ENCODE data around the gene ZNF568.

Gene ZNF568

DNA sequence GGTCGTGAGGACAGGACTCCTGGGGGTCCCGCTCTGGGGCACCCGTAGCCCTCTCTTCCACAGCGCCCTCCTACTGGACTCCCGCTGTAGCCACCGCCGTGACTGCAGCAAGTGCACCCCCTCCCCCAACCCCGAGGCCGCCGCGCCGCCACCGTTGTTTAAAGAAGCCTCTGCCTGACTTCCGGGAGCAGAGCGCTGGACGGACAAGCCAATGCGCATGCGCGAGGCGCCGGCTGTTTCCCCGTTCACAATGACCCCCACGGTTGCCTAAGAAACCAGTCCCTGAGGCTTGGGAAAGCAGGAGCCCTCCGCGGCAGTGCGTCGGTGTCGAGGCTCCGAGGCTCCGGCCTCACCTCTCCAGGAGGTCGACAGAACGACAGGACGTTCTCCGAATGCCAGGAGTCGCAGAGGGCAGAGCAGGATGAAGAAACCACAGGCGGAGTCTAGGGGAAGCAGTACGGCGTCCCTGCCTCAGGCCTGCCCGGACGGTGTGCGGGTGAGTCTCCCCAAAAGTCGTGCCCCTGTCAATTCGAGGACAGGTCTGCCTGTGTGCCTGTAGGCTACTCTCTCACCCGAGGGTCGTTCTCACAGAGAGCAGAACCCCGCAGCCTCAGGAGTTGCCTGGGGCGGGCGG lies 91.6 kb downstream of the ZNF568 start:
- DNase-seq, result peak; percentile 10

DNA sequence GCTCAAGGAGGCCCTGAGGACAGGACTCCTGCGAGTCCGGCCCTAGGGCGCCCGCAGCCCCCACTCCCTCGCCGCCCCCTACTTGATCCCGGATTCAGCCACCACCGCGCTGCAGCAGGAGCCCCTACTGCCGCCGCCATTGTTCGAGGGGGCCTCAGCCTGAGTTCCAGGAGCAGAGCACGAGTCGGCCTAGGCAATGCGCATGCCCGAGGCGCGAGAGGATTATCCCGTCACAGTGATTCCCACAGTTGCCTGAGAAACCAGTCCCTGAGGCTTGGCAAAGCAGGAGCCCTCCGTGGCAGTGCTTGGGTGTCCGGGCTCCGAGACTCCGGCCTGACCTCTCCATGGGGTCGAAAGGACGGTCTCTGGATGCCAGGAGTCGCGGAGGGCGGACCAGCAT lies 93.7 kb downstream of the ZNF568 start:
- no peak for DNase-seq

DNA sequence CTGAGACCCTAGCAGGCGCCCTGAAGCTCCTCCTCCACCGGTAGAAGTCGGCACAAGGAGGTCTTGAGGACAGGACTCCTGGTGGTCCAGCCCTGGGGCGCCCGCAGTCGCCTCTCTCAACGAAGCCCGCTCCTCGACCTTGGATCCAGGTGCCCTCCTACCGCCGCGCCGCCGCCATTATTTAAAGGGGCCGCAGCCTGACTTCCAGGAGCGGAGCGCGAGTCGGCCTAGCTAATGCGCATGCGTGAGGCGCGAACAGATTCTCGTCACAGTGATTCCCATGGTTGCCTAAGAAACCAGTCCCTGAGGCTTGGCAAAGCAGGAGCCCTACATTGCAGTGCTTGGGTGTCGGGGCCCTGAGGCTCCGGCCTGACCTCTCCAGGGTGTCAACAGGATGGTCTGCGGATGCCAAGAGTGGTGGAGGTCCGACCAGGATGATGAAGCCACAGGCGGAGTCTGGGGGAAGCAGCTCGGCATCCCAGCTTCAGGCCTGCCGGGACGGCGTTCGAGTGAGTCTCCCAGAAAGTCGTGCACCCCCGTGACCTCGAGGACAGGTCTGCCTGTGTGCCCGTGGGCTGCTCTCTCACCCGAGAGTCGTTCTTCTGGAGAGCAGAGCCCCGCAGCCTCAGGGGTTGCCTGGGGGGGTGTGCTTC lies 96.1 kb downstream of the ZNF568 start:
- no peak for DNase-seq

DNA sequence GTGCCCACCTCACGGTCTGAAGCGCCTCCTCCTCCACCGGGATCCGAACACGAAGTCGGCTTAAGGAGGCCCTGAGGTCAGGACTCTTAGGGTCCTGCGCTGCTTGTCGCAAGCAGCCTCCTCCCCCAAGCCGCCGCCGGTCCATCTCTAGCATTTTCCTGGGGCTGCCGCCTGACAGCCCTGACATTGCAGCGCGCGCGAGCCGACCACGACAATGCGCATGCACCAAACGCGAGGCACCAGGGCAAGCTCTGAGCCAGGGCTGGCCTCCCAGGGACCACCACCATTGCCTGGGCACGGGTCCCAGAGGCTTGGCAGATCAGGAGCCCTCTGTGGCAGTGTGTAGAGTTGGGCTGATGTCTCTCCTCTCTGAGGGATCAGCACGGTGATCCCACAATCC lies 98.3 kb downstream of the ZNF568 start:
- no peak for DNase-seq

DNA sequence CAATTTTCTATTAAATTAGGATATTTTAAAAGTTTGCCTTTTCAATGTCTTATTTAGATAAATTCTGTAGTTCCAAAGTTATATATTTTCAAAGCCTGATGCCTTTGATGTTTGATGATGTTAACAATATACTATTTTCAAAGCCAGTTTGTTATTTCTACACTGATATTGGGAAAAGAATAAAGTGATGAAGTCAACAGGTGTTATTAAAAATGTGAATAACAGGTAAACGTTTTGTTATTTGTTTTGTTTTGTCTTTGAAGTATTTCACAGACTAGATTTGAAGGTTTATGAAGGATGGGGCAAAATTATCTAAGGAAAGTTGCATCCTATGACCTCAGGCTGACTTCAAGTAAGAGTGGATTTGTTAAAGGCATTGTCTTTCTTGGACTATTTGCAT lies 129.0 kb downstream of the ZNF568 start:
- no peak for DNase-seq

All from activated CD4-positive, alpha-beta T cell treated with anti-CD3 and anti-CD28 coated beads for 1 hour (primary cell).